Right atrium auricular region (tissue), 2 donors: Measurements from ENCODE around the gene ADGRV1. TPM values are rescaled to one million over a fixed set of nuclear protein-coding genes. Genes with fewer than 3 reads are reported as not detected.
"Not testable (repeated sequence)": the region's sequence is repeated elsewhere in the genome, so short reads cannot be mapped to it uniquely, and the experiment has no call there.

Experiments used
- DNase-seq: peaks from one replicate; pipeline ENCODE4 v3.0.0-alpha.2; 2019; ENCODE audit warnings: low spot score
- H3K27ac ChIP-seq, 2 donors: fragments of 200-600 bp; sonication (generic); 1 replicate in 1 of 2; 2 replicates in 1 of 2; pipeline ENCODE4 v1.5.1; 2016 to 2019
- H3K27me3 ChIP-seq, 2 donors: fragments of 200-600 bp; sonication (generic); one replicate each; pipeline versions ENCODE4 v1.5.1 to v1.6.0; 2017 to 2019
- H3K36me3 ChIP-seq: fragments of 200-600 bp; sonication (generic); one replicate; pipeline ENCODE4 v1.5.1; 2016
- H3K4me1 ChIP-seq, 2 donors: fragments of 200-600 bp; sonication (generic); one replicate each; pipeline versions ENCODE4 v1.5.1 to v1.6.0; 2017 to 2019
- H3K4me3 ChIP-seq, 2 donors: fragments of 200-600 bp; sonication (generic); 1 replicate in 1 of 2; 2 replicates in 1 of 2; pipeline ENCODE4 v1.5.1; 2017 to 2019; ENCODE audit warnings: mild to moderate bottlenecking in 1 of 2, moderate library complexity in 1 of 2
- H3K9me3 ChIP-seq, 2 donors: fragments of 200-600 bp; sonication (generic); one replicate each; pipeline ENCODE4 v1.5.1; 2019
- total RNA-seq, 2 donors: library from RNA; depleted of rRNA; stranded (reverse); fragments of >200 nt; gene quantifications; one replicate each; pipeline ENCODE4 v1.1.0, GENCODE V29; 2016
- TF ChIP-seq, protein P1 (sequence below), 2 donors: fragments of 200-600 bp; sonication (generic); IDR thresholded peaks; one replicate each; pipeline ENCODE4 v1.5.1; 2019; ENCODE audit warnings: antibody characterized with exemption in 2 of 2

ADGRV1 gene
- total RNA-seq, 2 donors from 2014 or later = 1.4 to 1.8 TPM

DNA sequence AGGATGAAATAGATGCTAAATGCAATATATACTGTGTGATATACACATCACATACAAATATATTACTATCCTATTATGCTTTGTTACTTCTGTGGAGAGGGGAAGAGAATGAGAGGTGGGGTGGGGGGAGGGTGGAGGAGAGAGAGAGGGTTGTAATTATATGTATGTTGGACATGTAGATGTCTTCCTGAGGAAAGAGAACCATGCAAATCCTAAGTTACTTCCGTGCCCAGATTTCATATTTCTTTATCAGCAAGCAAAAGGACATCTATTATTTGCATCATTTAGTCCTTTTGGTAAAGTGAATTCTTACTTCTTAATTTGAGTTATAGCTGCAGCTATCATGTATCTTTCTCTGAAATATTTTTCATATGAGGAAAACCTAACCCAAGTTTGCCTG, 187.5 kb downstream of the ADGRV1 start:
- Histone ChIP-seq H3K36me3 (no peaks in the 10 kb centered on the region), H3K4me1 (no peaks in the 10 kb centered on the region), H3K9me3 (peaks cover 0 to 3% of the 10 kb centered on the region in 2 donors), H3K27ac (no peak overlapping the region), H3K27me3 (no peaks in the 10 kb centered on the region), H3K4me3 (no peak overlapping the region)
- TF ChIP-seq, protein P1, sequence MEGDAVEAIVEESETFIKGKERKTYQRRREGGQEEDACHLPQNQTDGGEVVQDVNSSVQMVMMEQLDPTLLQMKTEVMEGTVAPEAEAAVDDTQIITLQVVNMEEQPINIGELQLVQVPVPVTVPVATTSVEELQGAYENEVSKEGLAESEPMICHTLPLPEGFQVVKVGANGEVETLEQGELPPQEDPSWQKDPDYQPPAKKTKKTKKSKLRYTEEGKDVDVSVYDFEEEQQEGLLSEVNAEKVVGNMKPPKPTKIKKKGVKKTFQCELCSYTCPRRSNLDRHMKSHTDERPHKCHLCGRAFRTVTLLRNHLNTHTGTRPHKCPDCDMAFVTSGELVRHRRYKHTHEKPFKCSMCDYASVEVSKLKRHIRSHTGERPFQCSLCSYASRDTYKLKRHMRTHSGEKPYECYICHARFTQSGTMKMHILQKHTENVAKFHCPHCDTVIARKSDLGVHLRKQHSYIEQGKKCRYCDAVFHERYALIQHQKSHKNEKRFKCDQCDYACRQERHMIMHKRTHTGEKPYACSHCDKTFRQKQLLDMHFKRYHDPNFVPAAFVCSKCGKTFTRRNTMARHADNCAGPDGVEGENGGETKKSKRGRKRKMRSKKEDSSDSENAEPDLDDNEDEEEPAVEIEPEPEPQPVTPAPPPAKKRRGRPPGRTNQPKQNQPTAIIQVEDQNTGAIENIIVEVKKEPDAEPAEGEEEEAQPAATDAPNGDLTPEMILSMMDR (IDR thresholded peaks at IDR 0.05) = no peak
- DNase-seq = no peak

DNA sequence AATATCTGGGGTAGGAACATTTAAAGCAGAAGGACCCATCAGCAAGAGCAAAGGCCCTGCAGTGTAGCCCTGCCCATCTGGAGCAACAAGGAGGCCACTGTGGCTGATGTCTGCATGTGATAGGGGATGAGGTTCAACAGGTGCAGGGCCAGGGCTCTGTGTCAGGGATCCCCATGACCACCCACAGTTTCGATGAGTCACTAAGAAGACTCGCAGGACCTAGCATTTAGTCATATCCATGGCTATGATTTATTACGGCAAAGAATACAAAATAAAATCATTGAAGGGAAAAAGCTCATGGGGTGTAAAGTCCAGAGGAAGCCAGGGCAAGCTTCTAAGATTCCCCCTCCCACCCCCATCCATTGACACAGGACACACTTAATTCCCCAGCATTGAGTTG, 188.6 kb downstream of the ADGRV1 start:
- no peak overlapping the region for H3K4me3 ChIP-seq
- no peaks in the 10 kb centered on the region for H3K4me1 ChIP-seq
- peaks cover 0 to 3% of the 10 kb centered on the region in 2 donors for H3K9me3 ChIP-seq
- DNase-seq = no peak
- H3K27ac ChIP-seq = no peak overlapping the region
- H3K36me3 ChIP-seq = no peaks in the 10 kb centered on the region
- no peaks in the 10 kb centered on the region for H3K27me3 ChIP-seq
- TF ChIP-seq, protein P1 (IDR thresholded peaks at IDR 0.05) = no peak

DNA sequence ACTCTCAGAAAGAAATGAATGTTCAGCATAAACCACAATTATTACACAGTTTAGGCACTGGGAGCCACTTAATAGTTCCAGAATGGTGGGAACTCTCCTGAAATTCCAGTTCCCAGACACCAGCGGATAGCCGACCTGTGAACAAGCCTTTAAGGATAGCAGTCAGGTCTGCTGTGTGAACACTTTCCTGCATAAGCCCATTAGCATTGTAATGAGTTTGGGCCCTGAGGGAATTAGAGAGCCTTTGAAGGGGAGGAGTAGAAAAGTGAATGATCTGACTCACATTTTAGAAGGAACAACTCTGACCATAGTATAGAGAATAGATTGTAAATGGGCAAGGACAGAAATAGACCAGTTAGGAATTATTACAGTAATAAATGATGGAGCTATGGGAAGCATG, 189.1 kb downstream of the ADGRV1 start:
- Histone ChIP-seq H3K36me3 (no peaks in the 10 kb centered on the region), H3K9me3 (peaks cover 0 to 3% of the 10 kb centered on the region in 2 donors), H3K27ac (no peak overlapping the region), H3K4me3 (no peak overlapping the region), H3K4me1 (no peaks in the 10 kb centered on the region), H3K27me3 (no peaks in the 10 kb centered on the region)
- TF ChIP-seq, protein P1 (IDR thresholded peaks at IDR 0.05) = no peak
- DNase-seq = no peak

DNA sequence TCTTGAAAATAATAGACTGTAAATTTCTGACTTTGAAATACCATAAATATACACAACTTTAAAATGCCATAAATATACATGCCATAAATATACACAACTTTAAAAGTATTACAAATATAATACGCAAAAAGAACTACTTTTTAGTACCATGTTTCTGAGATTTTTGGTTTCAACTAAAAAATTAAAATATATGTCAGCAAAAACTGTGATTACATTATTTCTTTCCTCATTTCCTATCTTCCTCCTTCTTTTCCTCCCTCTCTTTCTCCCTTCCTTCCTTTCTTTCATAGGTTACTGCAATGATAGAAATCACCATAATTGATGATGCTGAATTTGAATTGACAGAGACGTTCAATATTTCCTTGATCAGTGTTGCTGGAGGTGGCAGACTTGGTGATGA, 200.5 kb downstream of the ADGRV1 start:
- Histone ChIP-seq H3K27me3 (no peaks in the 10 kb centered on the region), H3K27ac (no peak overlapping the region), H3K4me3 (no peak overlapping the region), H3K9me3 (no peaks in the 10 kb centered on the region), H3K36me3 (no peaks in the 10 kb centered on the region), H3K4me1 (no peaks in the 10 kb centered on the region)
- TF ChIP-seq, protein P1 (IDR thresholded peaks at IDR 0.05) = no peak
- DNase-seq = no peak

- Histone ChIP-seq H3K9me3 (no peaks in the 10 kb centered on the region), H3K4me3 (no peak overlapping the region), H3K27me3 (no peaks in the 10 kb centered on the region), H3K27ac (no peak overlapping the region), H3K36me3 (no peaks in the 10 kb centered on the region), H3K4me1 (no peaks in the 10 kb centered on the region)
- DNase-seq = no peak
- TF ChIP-seq, protein P1 (IDR thresholded peaks at IDR 0.05) = no peak
Observed at GRCh38 chr5:90767710-90768109, 209.1 kb downstream of the ADGRV1 start.

GRCh38 chr5:90770006-90770541, 211.5 kb downstream of the ADGRV1 start:
- DNase-seq, H3K27ac ChIP-seq, H3K9me3 ChIP-seq, H3K27me3 ChIP-seq, H3K4me3 ChIP-seq, H3K4me1 ChIP-seq, H3K36me3 ChIP-seq: not testable (repeated sequence)
